ENCODE results near the gene RNF220. TPM values are rescaled to one million over a fixed set of nuclear protein-coding genes. Genes with fewer than 3 reads are reported as not detected.
A peak's percentile ranks its signal among the peaks of the same experiment; 100 is the strongest.

RNF220 gene
- total RNA-seq, 1 experiment from 2014 or later: 92.4 TPM

GRCh38 chr1:44584167-44584566, 179.1 kb downstream of the RNF220 start:
- Histone ChIP-seq H3K4me1 (peaks cover 8% of the 10 kb centered on the region; the same call in 1 of the 2 replicates), H3K36me3 (ENCODE audit: control insufficient read depth, insufficient read depth, low read length) (no peaks in the 10 kb centered on the region), H3K4me3 (ENCODE audit: low read depth, low read length) (no peak overlapping the region), H3K27me3 (replicated peaks; ENCODE audit: control insufficient read depth, insufficient read depth, low read length) (no peaks in the 10 kb centered on the region), H3K9me3 (no peaks in the 10 kb centered on the region)
- intact Hi-C loops (cut with micrococcal nuclease; ENCODE audit: unreplicated experiment): no loop called here
- POLR2A ChIA-PET: interaction anchor here (0.5 to 1.0 kb wide), 3 partner anchors 48 to 191 kb away, joined by 3 to 7 read pairs (median 4); partner anchors contain the start of genes ARMH1 and TMEM53
- no peaks in the 10 kb centered on the region for H3K36me3 Mint-ChIP-seq (ENCODE audit: insufficient read depth, unreplicated experiment)
- H3K9me3 Mint-ChIP-seq (ENCODE audit: unreplicated experiment): no peaks in the 10 kb centered on the region
- BruUV-seq (replicated peaks): no TSS peak
- CTCF ChIA-PET: interaction anchor here (0.6 to 1.0 kb wide), 4 partner anchors 11 to 150 kb away, joined by 3 to 4 read pairs (median 4); no protein-coding TSS in a partner anchor
- TF ChIP-seq, protein P1, sequence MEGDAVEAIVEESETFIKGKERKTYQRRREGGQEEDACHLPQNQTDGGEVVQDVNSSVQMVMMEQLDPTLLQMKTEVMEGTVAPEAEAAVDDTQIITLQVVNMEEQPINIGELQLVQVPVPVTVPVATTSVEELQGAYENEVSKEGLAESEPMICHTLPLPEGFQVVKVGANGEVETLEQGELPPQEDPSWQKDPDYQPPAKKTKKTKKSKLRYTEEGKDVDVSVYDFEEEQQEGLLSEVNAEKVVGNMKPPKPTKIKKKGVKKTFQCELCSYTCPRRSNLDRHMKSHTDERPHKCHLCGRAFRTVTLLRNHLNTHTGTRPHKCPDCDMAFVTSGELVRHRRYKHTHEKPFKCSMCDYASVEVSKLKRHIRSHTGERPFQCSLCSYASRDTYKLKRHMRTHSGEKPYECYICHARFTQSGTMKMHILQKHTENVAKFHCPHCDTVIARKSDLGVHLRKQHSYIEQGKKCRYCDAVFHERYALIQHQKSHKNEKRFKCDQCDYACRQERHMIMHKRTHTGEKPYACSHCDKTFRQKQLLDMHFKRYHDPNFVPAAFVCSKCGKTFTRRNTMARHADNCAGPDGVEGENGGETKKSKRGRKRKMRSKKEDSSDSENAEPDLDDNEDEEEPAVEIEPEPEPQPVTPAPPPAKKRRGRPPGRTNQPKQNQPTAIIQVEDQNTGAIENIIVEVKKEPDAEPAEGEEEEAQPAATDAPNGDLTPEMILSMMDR (IDR thresholded peaks at IDR 0.05; ENCODE audit: insufficient read depth in 1 of 2, low read depth in 1 of 2, low read length in 1 of 2, severe bottlenecking in 1 of 2, unreplicated experiment in 1 of 2): no peak
- H3K4me1 Mint-ChIP-seq (ENCODE audit: low read depth, unreplicated experiment): no peaks in the 10 kb centered on the region
- peak; percentile 59 to 67 for DNase-seq
- H3K4me3 Mint-ChIP-seq (ENCODE audit: unreplicated experiment): no peak overlapping the region
- no peak overlapping the region for H3K27ac Mint-ChIP-seq (ENCODE audit: unreplicated experiment)
- peaks cover 5% of the 10 kb centered on the region for H3K27me3 Mint-ChIP-seq (ENCODE audit: insufficient read depth, unreplicated experiment)

GRCh38 chr1:44585315-44585920, 180.4 kb downstream of the RNF220 start:
- H3K9me3 ChIP-seq: no peaks in the 10 kb centered on the region
- ChIA-PET CTCF (no interaction called here), POLR2A (no interaction called here)
- TF ChIP-seq, protein P1 (IDR thresholded peaks at IDR 0.05; ENCODE audit: insufficient read depth in 1 of 2, low read depth in 1 of 2, low read length in 1 of 2, severe bottlenecking in 1 of 2, unreplicated experiment in 1 of 2): no peak
- no peaks in the 10 kb centered on the region for H3K36me3 ChIP-seq (ENCODE audit: control insufficient read depth, insufficient read depth, low read length)
- H3K4me1 ChIP-seq: peaks cover 8% of the 10 kb centered on the region; the same call in 1 of the 2 replicates
- intact Hi-C loops (cut with micrococcal nuclease; ENCODE audit: unreplicated experiment): no loop called here
- no peaks in the 10 kb centered on the region for H3K27me3 ChIP-seq (replicated peaks; ENCODE audit: control insufficient read depth, insufficient read depth, low read length)
- no peak overlapping the region for H3K27ac Mint-ChIP-seq (ENCODE audit: unreplicated experiment)
- DNase-seq: no peak
- H3K4me3 Mint-ChIP-seq (ENCODE audit: unreplicated experiment): no peak overlapping the region
- peaks cover 5% of the 10 kb centered on the region for H3K27me3 Mint-ChIP-seq (ENCODE audit: insufficient read depth, unreplicated experiment)
- H3K4me3 ChIP-seq (ENCODE audit: low read depth, low read length): no peak overlapping the region
- no peaks in the 10 kb centered on the region for H3K36me3 Mint-ChIP-seq (ENCODE audit: insufficient read depth, unreplicated experiment)
- no peaks in the 10 kb centered on the region for H3K4me1 Mint-ChIP-seq (ENCODE audit: low read depth, unreplicated experiment)
- no TSS peak for BruUV-seq (replicated peaks)
- no peaks in the 10 kb centered on the region for H3K9me3 Mint-ChIP-seq (ENCODE audit: unreplicated experiment)

- no peaks in the 10 kb centered on the region for H3K4me1 Mint-ChIP-seq (ENCODE audit: low read depth, unreplicated experiment)
Measured at GRCh38 chr1:44587796-44588460, 182.9 kb downstream of the RNF220 start.

More at GRCh38 chr1:44587796-44588460, 182.9 kb downstream of the RNF220 start:
- no peak overlapping the region for H3K4me3 ChIP-seq (ENCODE audit: low read depth, low read length)
- H3K36me3 Mint-ChIP-seq (ENCODE audit: insufficient read depth, unreplicated experiment): no peaks in the 10 kb centered on the region
- TF ChIP-seq, protein P1 (IDR thresholded peaks at IDR 0.05; ENCODE audit: insufficient read depth in 1 of 2, low read depth in 1 of 2, low read length in 1 of 2, severe bottlenecking in 1 of 2, unreplicated experiment in 1 of 2): no peak
- intact Hi-C loops (cut with micrococcal nuclease; ENCODE audit: unreplicated experiment): no loop called here
- no peaks in the 10 kb centered on the region for H3K36me3 ChIP-seq (ENCODE audit: control insufficient read depth, insufficient read depth, low read length)
- H3K4me1 ChIP-seq: peaks cover 8% of the 10 kb centered on the region; the same call in 1 of the 2 replicates
- POLR2A ChIA-PET: no interaction called here
- no peaks in the 10 kb centered on the region for H3K27me3 Mint-ChIP-seq (ENCODE audit: insufficient read depth, unreplicated experiment)
- CTCF ChIA-PET: no interaction called here
- no peak for DNase-seq
- no TSS peak for BruUV-seq (replicated peaks)
- H3K4me3 Mint-ChIP-seq (ENCODE audit: unreplicated experiment): no peak overlapping the region
- H3K9me3 Mint-ChIP-seq (ENCODE audit: unreplicated experiment): no peaks in the 10 kb centered on the region
- no peak overlapping the region for H3K27ac Mint-ChIP-seq (ENCODE audit: unreplicated experiment)
- H3K27me3 ChIP-seq (replicated peaks; ENCODE audit: control insufficient read depth, insufficient read depth, low read length): no peaks in the 10 kb centered on the region
- no peaks in the 10 kb centered on the region for H3K9me3 ChIP-seq

All from Caco-2 (cell line).